GM23338 (cell line): ENCODE measurements around the gene METTL17.

Experiments used
- CREB1 ChIP-seq: fragments of 250-450 bp; sonication (Bioruptor Pico); IDR thresholded peaks from 2 replicates; pipeline ENCODE4 v1.5.0; 2020; ENCODE audit warnings: low read depth, mild to moderate bottlenecking, moderate library complexity
- CTCF ChIP-seq, 2 experiments: fragments of 200-600 bp in 1 of 2; sonication (generic) in 1 of 2; conservative IDR thresholded peaks; 2 replicates each; pipeline versions ENCODE4 v1.5.1 to v1.6.1; 2016 to 2017; ENCODE audit warnings: antibody characterized with exemption in 2 of 2, low read depth in 2 of 2, mild to moderate bottlenecking in 2 of 2, moderate library complexity in 1 of 2
- EZH2 ChIP-seq: fragments of 200-600 bp; sonication (generic); IDR thresholded peaks from one replicate; pipeline ENCODE4 v1.8.0; 2017; ENCODE audit warnings: antibody characterized with exemption, mild to moderate bottlenecking, low read depth; ENCODE audit not compliant: unreplicated experiment
- EZH2phosphoT487 ChIP-seq: fragments of 200-600 bp; sonication (generic); IDR thresholded peaks from one replicate; pipeline ENCODE4 v1.8.1; 2018; ENCODE audit warnings: antibody characterized with exemption; ENCODE audit not compliant: unreplicated experiment
- NANOG ChIP-seq: IDR thresholded peaks from 2 replicates; pipeline ENCODE4 v1.6.1; 2016; ENCODE audit warnings: antibody characterized with exemption, borderline replicate concordance
- POLR2AphosphoS5 ChIP-seq: IDR thresholded peaks from 2 replicates; pipeline ENCODE4 v1.6.1; 2016; ENCODE audit warnings: antibody characterized with exemption, low read depth
- REST ChIP-seq: IDR thresholded peaks from one replicate; pipeline ENCODE4 v1.6.1; 2018; ENCODE audit warnings: antibody characterized with exemption; ENCODE audit not compliant: unreplicated experiment
- ZNF331 ChIP-seq: fragments of 250-450 bp; sonication (Bioruptor Pico); IDR thresholded peaks from 2 replicates; pipeline ENCODE4 v1.5.0; 2020; ENCODE audit warnings: low read depth, mild to moderate bottlenecking, moderate library complexity

- TF ChIP-seq CTCF (conservative IDR thresholded peaks at IDR 0.05; ENCODE audit: low read depth in 2 of 2) (no peak), POLR2AphosphoS5 (no peak), EZH2phosphoT487 (no peak), REST (no peak), EZH2 (no peak), ZNF331 (CRISPR knock-in tag) (no peak), NANOG (no peak), CREB1 (CRISPR knock-in tag) (no peak)
Observed at GRCh38 chr14:21026274-21026987, 36.7 kb downstream of the METTL17 start.
